Activated naive CD4-positive, alpha-beta T cell treated with anti-CD3 and anti-CD28 coated beads, Interleukin-2, amount 10 ng/mL, durations not matched to agents 7 days and 5 days (primary cell): ENCODE measurements around the gene C3orf62.
"Not testable (repeated sequence)": the region's sequence is repeated elsewhere in the genome, so short reads cannot be mapped to it uniquely, and the experiment has no call there.

ENCODE experiments used
- CTCF ChIA-PET: fragments of 350-600 bp; sonication (Branson Sonifier 250); formaldehyde crosslinking; loops from one replicate; lab custom pipeline; 2021; ENCODE audit warnings: antibody characterized with exemption; lab: Charles Lee
- DNase-seq: peaks from one replicate; pipeline ENCODE4 v3.0.0-alpha.2; 2020
- H3K27ac Mint-ChIP-seq: one replicate; pipeline ENCODE4 v1.8.0; 2021; ENCODE audit warnings: mild to moderate bottlenecking, moderate library complexity, mixed read lengths
- H3K27me3 Mint-ChIP-seq: one replicate; pipeline ENCODE4 v1.8.0; 2021; ENCODE audit warnings: mild to moderate bottlenecking, mixed read lengths
- H3K36me3 Mint-ChIP-seq: one replicate; pipeline ENCODE4 v1.8.0; 2021; ENCODE audit warnings: mixed read lengths
- H3K4me1 Mint-ChIP-seq: one replicate; pipeline ENCODE4 v1.8.0; 2021; ENCODE audit warnings: mixed read lengths
- H3K4me3 Mint-ChIP-seq: one replicate; pipeline ENCODE4 v1.8.0; 2021; ENCODE audit warnings: mild to moderate bottlenecking, moderate library complexity, mixed read lengths
- H3K9me3 Mint-ChIP-seq: one replicate; pipeline ENCODE4 v1.8.0; 2021; ENCODE audit warnings: mixed read lengths

Gene C3orf62

DNA sequence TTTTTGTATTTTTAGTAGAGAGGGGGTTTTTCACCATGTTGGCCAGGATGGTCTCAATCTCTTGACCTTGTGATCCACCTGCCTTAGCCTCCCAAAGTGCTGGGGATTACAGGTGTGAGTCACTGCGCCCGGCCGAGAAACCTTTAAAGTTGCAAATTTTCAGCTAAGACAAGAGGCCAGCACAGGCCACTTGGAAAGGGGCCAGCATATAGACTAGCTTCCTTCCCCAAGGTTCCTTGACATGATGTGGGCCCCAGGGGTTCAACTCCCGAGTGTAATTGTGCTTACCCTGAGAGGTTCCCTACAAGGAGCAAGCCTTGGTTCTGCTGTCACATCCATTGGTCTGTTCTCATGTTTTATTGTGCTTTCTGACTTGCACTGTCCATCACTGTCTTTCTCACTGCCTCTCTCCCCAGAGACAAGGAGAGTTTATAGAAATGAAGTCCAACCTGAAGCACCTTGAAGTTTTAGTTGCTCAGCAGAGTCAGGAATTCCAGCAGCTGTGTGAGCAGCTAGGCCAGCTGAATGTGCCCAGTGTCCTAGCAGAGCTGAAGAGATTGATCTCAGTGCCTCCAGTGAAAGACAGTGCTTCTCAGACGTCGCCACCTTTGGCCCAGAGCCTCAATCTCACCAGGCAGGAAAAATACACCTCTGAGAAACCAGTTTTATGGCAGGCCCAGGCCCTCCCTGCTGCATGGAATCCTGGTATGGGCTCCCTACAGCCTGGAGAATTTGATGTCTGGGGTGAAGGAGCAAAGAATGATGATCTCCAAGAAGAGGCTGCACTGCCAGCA is 21.1 kb downstream of the C3orf62 start:
- Mint-ChIP-seq H3K36me3 (no peaks in the 10 kb centered on the region), H3K4me3 (no peak overlapping the region), H3K27ac (no peak overlapping the region), H3K27me3 (peaks cover 8% of the 10 kb centered on the region), H3K4me1 (peaks cover 8% of the 10 kb centered on the region), H3K9me3 (no peaks in the 10 kb centered on the region)
- CTCF ChIA-PET, result interaction anchor here (0.5 kb wide), 1 partner anchor 59 kb away, joined by 3 read pairs; no protein-coding TSS in a partner anchor
- DNase-seq, result no peak

DNA sequence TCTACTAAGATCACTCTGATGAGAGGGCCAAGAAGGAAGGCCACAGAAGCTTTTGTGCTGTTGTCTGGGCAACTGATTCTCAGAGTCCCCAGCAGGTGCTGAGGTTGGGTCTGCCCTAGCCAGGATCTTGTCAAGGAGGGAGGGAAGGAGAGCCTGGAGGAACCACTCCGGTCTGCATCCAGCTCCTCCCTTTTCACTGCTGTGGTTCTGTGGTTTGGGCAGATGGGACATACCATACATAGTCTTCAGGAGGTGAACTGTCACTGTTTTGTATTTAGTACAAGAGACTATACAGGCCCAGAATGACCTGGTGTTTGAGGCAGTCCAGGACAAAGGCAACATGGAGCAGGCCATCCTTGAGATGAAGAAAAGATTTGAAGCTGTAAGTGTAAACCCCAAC is 21.9 kb downstream of the C3orf62 start:
- H3K36me3 Mint-ChIP-seq, result no peaks in the 10 kb centered on the region
- DNase-seq, result no peak
- CTCF ChIA-PET, result interaction anchor here (0.5 kb wide), 1 partner anchor 58 kb away, joined by 3 read pairs; no protein-coding TSS in a partner anchor
- H3K27ac Mint-ChIP-seq, result no peak overlapping the region
- peaks cover 8% of the 10 kb centered on the region for H3K27me3 Mint-ChIP-seq
- peaks cover 8% of the 10 kb centered on the region for H3K4me1 Mint-ChIP-seq
- no peak overlapping the region for H3K4me3 Mint-ChIP-seq
- no peaks in the 10 kb centered on the region for H3K9me3 Mint-ChIP-seq

DNA sequence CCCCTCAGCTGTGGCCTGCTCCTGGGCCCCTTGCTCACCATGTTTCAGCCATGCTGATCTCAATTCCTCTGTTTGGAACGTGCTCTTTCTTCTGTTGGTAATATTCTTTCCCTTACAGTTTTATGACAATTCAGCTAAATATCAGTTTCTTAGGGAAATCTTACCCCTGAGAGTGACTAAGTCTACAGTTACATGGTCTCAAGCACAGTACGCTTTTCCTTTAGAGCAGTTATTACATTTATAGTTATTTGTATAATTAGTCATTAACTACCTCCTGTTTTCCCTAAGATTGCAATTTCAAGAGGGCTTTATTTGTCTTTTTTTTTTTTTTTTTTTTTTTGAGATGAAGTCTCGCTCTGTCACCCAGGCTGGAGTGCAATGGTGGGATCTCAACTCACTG is 23.5 kb downstream of the C3orf62 start:
- CTCF ChIA-PET, result interaction anchor here (0.6 kb wide), 1 partner anchor 286 kb away, joined by 4 read pairs; no protein-coding TSS in a partner anchor
- no peak overlapping the region for H3K4me3 Mint-ChIP-seq

DNA sequence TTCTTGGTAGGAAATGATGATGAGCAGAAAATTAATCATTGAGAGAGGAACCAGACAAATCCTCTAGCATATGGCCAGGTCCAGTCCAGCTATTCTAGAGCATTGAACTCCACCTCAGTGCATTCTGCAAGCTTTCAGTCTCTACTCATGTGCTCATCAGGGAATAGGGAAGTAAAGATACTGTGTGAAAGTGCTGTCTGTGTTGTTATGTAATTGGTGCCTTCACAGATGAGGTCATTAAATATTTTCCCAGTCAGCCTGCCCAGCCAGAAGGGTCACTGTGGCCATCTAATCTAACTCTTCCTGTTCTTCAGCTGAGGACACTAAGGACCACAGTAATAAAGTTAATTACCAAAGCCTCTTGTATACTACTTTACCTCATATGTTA is 28.2 kb downstream of the C3orf62 start:
- no peaks in the 10 kb centered on the region for H3K27me3 Mint-ChIP-seq
- no peak for DNase-seq
- H3K27ac Mint-ChIP-seq, result no peak overlapping the region
- CTCF ChIA-PET, result no interaction called here
- no peak overlapping the region for H3K4me3 Mint-ChIP-seq
- no peaks in the 10 kb centered on the region for H3K36me3 Mint-ChIP-seq
- H3K4me1 Mint-ChIP-seq, result no peaks in the 10 kb centered on the region
- no peaks in the 10 kb centered on the region for H3K9me3 Mint-ChIP-seq

More for the DNA sequence above, 23.5 kb downstream of the C3orf62 start:
- H3K4me1 Mint-ChIP-seq, result peaks cover 8% of the 10 kb centered on the region
- H3K27ac Mint-ChIP-seq, result no peak overlapping the region
- peaks cover 8% of the 10 kb centered on the region for H3K27me3 Mint-ChIP-seq
- no peak for DNase-seq
- H3K9me3 Mint-ChIP-seq, result no peaks in the 10 kb centered on the region
- H3K36me3 Mint-ChIP-seq, result no peaks in the 10 kb centered on the region

DNA sequence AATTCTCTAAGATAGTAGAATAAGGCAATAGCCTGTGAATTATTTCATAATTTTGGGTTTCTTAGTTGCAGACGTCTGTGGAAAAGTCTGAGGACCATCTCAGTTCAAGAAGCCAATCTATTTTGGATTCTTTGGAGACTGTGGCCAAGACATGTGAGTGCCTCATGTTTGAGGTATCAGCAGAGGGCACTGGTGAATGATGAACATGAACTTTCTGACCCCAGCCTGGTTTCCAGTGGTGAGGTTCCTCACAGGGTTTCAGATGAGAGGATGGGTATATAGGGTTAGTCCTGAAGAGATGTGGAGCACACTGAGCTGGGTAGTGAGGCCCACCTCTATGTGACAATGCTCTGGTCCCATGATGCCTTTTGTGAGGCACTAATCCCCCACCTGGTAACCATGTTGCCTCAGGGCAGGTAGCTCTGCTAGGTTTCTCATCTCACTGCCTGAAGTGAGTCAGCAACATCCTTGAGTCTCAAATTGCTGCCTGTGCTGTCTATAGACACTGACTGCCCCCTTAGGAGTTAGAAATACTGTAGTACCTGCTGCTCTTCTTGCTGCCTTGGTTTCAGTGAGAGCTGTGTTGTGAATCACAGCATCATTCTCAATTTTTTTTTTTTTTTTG is 32.3 kb downstream of the C3orf62 start:
- Mint-ChIP-seq H3K9me3 (no peaks in the 10 kb centered on the region), H3K4me1 (no peaks in the 10 kb centered on the region), H3K36me3 (no peaks in the 10 kb centered on the region), H3K27ac (no peak overlapping the region), H3K4me3 (no peak overlapping the region), H3K27me3 (peaks cover 4% of the 10 kb centered on the region)
- DNase-seq, result no peak
- CTCF ChIA-PET, result no interaction called here

DNA sequence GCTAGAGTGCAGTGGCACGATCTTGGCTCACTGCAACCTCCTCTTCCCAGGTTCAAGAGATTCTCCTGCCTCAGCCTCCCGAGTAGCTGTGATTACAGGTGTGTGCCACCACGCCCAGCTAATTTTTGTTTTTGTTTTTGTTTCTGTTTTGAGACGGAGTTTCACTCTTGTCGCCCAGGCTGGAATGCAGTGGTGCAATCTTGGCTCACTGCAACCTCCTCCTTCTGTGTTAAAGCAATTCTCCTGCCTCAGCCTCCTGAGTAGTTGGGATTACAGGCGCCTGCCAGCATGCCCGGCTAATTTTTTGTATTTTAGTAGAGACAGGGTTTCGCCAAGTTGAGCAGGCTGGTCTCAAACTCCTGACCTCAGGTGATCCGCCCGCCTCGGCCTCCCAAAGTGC is 36.9 kb downstream of the C3orf62 start:
- CTCF ChIA-PET, H3K27me3 Mint-ChIP-seq, H3K4me1 Mint-ChIP-seq, H3K36me3 Mint-ChIP-seq, H3K27ac Mint-ChIP-seq, H3K9me3 Mint-ChIP-seq, H3K4me3 Mint-ChIP-seq, DNase-seq: not testable (repeated sequence)

DNA sequence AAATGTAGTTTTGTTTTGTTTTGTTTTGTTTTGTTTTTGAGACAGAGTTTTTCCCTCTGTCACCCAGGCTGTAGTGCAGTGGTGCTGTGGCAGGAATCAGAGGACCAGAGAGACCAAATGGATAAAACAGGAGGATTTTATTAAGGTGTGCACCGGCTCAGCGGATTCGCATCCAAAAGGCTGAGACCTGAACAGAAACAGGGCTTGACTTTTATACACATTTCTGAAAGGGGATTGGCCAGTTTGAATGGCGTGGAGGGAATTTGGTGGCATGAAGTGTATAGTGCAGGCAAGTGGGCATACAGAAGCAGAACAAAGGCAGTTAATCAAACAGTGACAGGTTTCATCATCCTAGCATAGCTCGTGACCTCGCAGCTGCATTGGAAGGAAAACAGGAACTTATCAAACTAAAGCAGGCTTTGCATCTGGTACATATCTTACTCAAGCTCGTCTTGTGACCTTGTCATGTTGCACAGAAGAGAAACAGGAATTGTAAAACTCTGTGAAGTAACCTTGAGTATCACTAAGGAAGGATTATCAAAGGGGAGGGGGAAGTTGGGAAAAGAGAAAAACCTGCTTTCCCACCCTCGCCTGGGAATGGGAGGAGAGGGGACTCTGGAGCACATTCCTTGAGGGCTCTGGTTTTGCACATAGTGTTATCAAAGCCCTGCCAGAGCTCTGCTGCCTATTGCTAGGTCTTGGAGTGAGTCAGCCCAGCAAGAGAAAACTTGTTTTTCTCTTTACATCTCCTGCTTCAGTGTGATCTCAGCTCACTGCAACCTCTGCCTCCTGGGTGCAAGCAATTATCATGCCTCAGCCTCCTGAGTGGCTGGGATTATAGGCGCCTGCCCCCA is 38.5 kb downstream of the C3orf62 start:
- Mint-ChIP-seq H3K4me3 (no peak overlapping the region), H3K27me3 (peaks cover 4% of the 10 kb centered on the region), H3K36me3 (peaks cover 3% of the 10 kb centered on the region), H3K4me1 (peaks cover 6% of the 10 kb centered on the region), H3K9me3 (peaks cover 15% of the 10 kb centered on the region), H3K27ac (peak overlapping the region; percentile 4)
- CTCF ChIA-PET, result interaction anchor here (0.6 to 0.7 kb wide), 2 partner anchors 16 to 214 kb away, joined by 3 to 4 read pairs; no protein-coding TSS in a partner anchor
- DNase-seq, result no peak

DNA sequence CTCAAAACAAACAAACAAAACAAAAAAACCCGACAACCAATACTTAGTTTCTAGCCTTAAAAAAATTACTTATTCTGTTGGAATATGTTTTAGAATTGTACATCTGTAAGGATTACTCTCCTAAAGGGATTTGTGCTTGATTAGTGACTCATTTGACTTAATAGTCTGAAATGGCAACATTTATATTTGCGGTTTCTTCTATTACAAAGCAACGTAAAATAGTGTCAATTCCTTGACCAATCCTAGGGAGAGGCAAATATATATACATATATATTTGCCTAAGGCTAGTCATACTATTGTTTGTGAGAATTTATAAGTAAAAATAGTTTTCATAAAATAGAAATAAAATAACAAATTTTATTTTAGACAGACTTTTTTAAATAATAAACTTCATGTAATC is 39.7 kb downstream of the C3orf62 start:
- Mint-ChIP-seq H3K27ac (no peak overlapping the region), H3K4me3 (no peak overlapping the region), H3K9me3 (peaks cover 25% of the 10 kb centered on the region), H3K27me3 (peaks cover 4% of the 10 kb centered on the region), H3K36me3 (peaks cover 5% of the 10 kb centered on the region), H3K4me1 (peaks cover 6% of the 10 kb centered on the region)
- DNase-seq, result no peak
- CTCF ChIA-PET, result no interaction called here

DNA sequence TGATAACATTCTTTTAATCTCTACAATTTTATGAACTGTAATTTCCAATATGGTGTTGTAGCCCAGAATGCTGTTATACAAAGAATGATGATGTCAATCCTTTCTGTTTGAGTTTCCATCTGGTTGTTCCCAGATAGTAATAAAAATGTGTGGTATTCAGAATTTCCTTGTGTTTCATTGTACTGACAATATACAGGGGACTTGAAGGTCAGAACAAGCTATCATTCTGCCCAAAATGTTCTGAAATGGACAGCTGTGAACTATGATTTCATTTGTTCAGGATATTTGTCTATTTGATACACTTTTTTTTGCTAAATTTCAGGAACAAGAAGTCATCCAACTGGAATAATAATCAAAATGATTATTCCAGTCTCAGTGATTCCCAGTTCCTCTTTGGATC is 40.8 kb downstream of the C3orf62 start:
- DNase-seq, result no peak
- Mint-ChIP-seq H3K27ac (no peak overlapping the region), H3K4me1 (peaks cover 6% of the 10 kb centered on the region), H3K27me3 (no peaks in the 10 kb centered on the region), H3K9me3 (peaks cover 31% of the 10 kb centered on the region), H3K4me3 (no peak overlapping the region), H3K36me3 (peaks cover 5% of the 10 kb centered on the region)
- CTCF ChIA-PET, result no interaction called here

DNA sequence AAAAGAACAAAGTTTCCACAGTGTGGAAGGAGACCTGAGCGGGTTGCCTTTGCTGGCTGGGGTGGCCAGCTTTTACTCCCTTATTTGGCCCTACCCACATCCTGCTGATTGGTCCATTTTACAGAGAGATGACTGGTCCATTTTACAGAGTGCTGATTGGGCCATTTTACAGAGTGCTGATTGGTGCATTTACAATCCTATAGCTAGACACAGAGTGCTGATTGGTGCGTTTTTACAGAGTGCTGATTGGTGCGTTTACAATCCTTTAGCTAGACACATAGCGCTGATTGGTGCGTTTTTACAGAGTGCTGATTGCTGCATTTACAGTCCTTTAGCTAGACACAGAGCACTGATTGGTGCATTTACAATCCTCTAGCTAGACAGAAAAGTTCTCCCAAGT is 48.2 kb downstream of the C3orf62 start:
- CTCF ChIA-PET, result interaction anchor here (0.6 kb wide), 1 partner anchor 104 kb away, joined by 3 read pairs; no protein-coding TSS in a partner anchor
- H3K27me3 Mint-ChIP-seq, H3K36me3 Mint-ChIP-seq, H3K4me1 Mint-ChIP-seq, H3K4me3 Mint-ChIP-seq, H3K27ac Mint-ChIP-seq, DNase-seq: not testable (repeated sequence)
- peaks cover 54% of the 10 kb centered on the region for H3K9me3 Mint-ChIP-seq

DNA sequence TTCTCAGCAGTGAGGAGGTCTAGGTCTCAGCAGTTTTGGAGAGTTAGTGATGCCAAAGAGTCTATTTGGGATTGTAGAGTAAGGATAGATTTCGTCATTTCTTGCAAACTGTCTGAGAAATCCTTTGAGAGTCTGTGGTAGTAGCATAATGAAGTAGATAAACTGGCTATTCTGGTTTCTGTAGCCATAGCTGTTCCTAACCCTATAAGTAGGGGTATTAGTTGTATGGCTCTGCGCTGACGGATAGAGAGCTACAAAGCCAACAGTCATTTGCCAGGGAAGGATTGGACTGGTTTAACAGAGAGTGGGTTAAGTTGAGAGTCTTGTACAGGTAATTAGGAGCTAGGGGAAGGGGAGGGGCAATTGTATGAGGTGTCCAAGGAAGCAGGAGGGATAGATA is 55.0 kb downstream of the C3orf62 start:
- H3K9me3 Mint-ChIP-seq, result peaks cover 16% of the 10 kb centered on the region
- no peaks in the 10 kb centered on the region for H3K36me3 Mint-ChIP-seq
- no peak for DNase-seq
- no peak overlapping the region for H3K27ac Mint-ChIP-seq
- H3K4me3 Mint-ChIP-seq, result no peak overlapping the region
- CTCF ChIA-PET, result no interaction called here
- H3K27me3 Mint-ChIP-seq, result peaks cover 10% of the 10 kb centered on the region
- no peaks in the 10 kb centered on the region for H3K4me1 Mint-ChIP-seq

DNA sequence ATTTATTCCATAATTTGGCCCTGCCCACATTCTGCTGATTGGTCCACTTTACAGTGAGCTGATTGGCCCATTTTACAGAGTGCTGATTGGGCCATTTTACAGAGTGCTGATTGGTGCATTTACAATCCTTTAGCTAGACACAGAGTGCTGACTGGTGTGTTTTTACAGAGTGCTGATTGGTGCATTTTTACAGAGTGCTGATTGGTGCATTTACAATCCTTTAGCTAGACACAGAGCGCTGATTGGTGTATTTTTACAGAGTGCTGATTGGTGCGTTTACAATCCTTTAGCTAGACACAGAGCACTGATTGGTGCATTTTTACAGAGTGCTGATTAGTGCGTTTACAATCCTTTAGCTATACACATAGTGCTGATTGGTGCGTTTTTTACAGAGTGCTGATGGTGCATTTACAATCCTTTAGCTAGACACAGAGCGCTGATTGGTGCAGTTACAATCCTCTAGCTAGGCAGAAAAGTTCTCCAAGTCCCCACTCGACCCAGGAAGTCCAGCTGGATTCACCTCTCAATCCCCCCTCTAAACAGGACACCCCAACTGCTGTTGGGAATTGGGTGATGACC is 56.0 kb downstream of the C3orf62 start:
- H3K36me3 Mint-ChIP-seq, H3K27ac Mint-ChIP-seq, H3K4me3 Mint-ChIP-seq, H3K4me1 Mint-ChIP-seq, DNase-seq, H3K9me3 Mint-ChIP-seq, CTCF ChIA-PET, H3K27me3 Mint-ChIP-seq: not testable (repeated sequence)

DNA sequence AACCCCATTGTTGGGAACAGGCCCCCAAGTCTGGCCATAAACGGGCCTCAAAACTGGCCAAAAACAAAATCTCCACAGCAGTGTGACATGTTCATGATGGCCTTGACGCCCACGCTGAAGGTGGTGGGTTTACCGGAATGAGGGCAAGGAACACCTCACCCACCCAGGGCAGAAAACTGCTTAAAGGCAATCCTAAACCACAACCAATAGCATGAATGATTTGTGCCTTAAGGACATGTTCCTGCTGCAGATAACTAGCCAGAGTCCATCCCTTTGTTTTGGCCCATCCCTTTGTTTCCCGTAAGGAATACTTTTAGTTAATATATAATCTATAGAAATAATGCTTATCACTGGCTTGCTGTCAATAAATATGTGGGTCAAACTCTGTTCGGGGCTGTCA is 57.9 kb downstream of the C3orf62 start:
- Mint-ChIP-seq H3K36me3 (no peaks in the 10 kb centered on the region), H3K9me3 (peaks cover 9% of the 10 kb centered on the region)
- CTCF ChIA-PET, result no interaction called here

More for the DNA sequence above, 57.9 kb downstream of the C3orf62 start:
- peaks cover 10% of the 10 kb centered on the region for H3K27me3 Mint-ChIP-seq
- DNase-seq, result no peak
- H3K4me1 Mint-ChIP-seq, result no peaks in the 10 kb centered on the region
- H3K27ac Mint-ChIP-seq, result no peak overlapping the region
- no peak overlapping the region for H3K4me3 Mint-ChIP-seq
